Upper lobe of left lung (tissue), 6 donors: ENCODE data around the gene VANGL2. TPM values are rescaled to one million over a fixed set of nuclear protein-coding genes. Genes with fewer than 3 reads are reported as not detected.
A peak's percentile ranks its signal among the peaks of the same experiment; 100 is the strongest.

Experiments
- ATAC-seq, 2 donors: fragments of 200-7000 bp; cut with Tn5 transposase; one replicate each; pipeline ENCODE4 v1.9.1; 2022; ENCODE audit warnings: mild to moderate bottlenecking in 2 of 2, moderate library complexity in 2 of 2; ENCODE audit not compliant: low FRiP score in 2 of 2
- DNase-seq, 2 donors: peaks; one replicate each; pipeline ENCODE4 v3.0.0-alpha.2; 2019 to 2020
- H3K27ac ChIP-seq, 4 donors: fragments of 200-600 bp; sonication (generic); one replicate each; pipeline ENCODE4 v1.5.1; 2016 to 2019
- H3K27me3 ChIP-seq, 4 donors: fragments of 200-600 bp; sonication (generic); one replicate each; pipeline ENCODE4 v1.5.1; 2017 to 2019
- H3K36me3 ChIP-seq, 4 donors: fragments of 200-600 bp; sonication (generic); one replicate each; pipeline ENCODE4 v1.5.1; 2016 to 2019
- H3K4me1 ChIP-seq, 4 donors: fragments of 200-600 bp; sonication (generic); one replicate each; pipeline ENCODE4 v1.5.1; 2018 to 2019
- H3K4me3 ChIP-seq, 4 donors: fragments of 200-600 bp; sonication (generic); one replicate each; pipeline ENCODE4 v1.5.1; 2017 to 2019; ENCODE audit warnings: mild to moderate bottlenecking in 2 of 4, moderate library complexity in 1 of 4
- H3K9me3 ChIP-seq, 4 donors: fragments of 200-600 bp; sonication (generic); one replicate each; pipeline ENCODE4 v1.5.1; 2018 to 2019
- EP300 ChIP-seq, 4 donors: sonication (generic); formaldehyde crosslinking; IDR thresholded peaks; one replicate each; pipeline ENCODE4 v1.5.1; 2017; ENCODE audit warnings: antibody characterized with exemption in 4 of 4, control low read depth in 2 of 4
- POLR2A ChIP-seq, 4 donors: fragments of 450-650 bp; IDR thresholded peaks; one replicate each; pipeline ENCODE4 v1.5.1; 2016 to 2017; ENCODE audit warnings: antibody characterized with exemption in 4 of 4, mild to moderate bottlenecking in 2 of 4
- POLR2AphosphoS5 ChIP-seq, 2 donors: sonication (generic); formaldehyde crosslinking; IDR thresholded peaks; one replicate each; pipeline ENCODE4 v1.5.1; 2017; ENCODE audit warnings: antibody characterized with exemption in 2 of 2
- WGBS, 2 donors: methylation state at CpG; one replicate each; pipeline ENCODE4 v1.1.5; 2017 to 2018; 5-methylcytosine and 5-hydroxymethylcytosine counted together
- total RNA-seq, 6 donors: library from RNA; depleted of rRNA in 4 of 6; stranded (reverse); fragments of >200 nt in 4 of 6; gene quantifications; one replicate each; pipeline versions ENCODE4 v1.1.0 to v1.2.1, GENCODE V29; 2016 to 2021
- TF ChIP-seq, protein P1 (sequence below), 6 experiments: fragments of 450-650 bp in 4 of 6; fragments of 200-600 bp in 2 of 6; sonication (generic) in 2 of 6; IDR thresholded peaks; one replicate each; pipeline ENCODE4 v1.5.1; 2016 to 2019; ENCODE audit warnings: antibody characterized with exemption in 6 of 6
- donor health status: DM: no; HTN: no; CAD: no; lungs with moderate emphysema.
- donor health status: DM: no; HTN: yes; CAD: no; lungs with severe emphysema.

VANGL2 gene
- total RNA-seq, 6 donors from 2014 or later: 2.0 to 4.8 (median 2.7) TPM

DNA sequence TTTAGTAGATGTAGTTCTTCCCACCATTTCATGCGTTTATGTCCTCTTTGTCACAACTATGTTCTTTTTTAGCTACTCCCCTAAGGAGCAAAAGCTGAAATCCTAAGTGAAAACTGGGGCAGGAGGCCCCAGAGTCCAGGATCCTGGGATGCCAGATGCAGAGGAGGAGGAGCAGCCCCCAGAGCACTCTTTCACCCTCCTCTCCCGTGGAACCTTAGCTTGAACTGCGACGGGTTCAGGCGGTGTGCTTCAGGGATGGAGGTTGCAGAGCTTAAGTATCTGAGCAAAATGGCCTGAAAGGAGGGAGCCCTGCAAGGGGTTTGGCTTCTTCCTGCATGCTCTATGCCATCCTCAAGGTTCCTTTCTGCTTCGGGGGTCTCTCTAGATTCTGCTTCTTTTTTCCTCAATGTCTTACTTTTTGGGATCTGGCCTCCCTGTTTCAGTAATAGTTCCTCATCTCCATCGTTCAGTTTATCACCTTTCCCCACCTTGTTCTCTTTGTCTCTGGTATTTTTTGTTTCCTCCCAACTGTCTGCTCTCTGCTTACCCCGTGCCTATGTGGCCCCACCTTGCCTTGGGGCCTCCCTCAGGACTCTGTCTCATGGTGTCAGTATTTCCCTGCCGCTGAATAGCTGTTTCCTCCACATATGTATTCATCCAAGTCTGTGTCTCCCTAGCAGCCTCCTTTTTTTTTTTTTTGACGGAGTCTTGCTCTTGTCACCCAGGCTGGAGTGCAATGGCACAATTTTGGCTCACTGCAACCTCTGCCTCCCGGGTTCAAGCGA, 36.2 kb upstream of the VANGL2 start:
- no peak overlapping the region for H3K4me3 ChIP-seq
- no peaks in the 10 kb centered on the region for H3K4me1 ChIP-seq
- DNase-seq (no peak), ATAC-seq (no peak)
- TF ChIP-seq EP300 (IDR thresholded peaks at IDR 0.05): no peak
- TF ChIP-seq, protein P1, sequence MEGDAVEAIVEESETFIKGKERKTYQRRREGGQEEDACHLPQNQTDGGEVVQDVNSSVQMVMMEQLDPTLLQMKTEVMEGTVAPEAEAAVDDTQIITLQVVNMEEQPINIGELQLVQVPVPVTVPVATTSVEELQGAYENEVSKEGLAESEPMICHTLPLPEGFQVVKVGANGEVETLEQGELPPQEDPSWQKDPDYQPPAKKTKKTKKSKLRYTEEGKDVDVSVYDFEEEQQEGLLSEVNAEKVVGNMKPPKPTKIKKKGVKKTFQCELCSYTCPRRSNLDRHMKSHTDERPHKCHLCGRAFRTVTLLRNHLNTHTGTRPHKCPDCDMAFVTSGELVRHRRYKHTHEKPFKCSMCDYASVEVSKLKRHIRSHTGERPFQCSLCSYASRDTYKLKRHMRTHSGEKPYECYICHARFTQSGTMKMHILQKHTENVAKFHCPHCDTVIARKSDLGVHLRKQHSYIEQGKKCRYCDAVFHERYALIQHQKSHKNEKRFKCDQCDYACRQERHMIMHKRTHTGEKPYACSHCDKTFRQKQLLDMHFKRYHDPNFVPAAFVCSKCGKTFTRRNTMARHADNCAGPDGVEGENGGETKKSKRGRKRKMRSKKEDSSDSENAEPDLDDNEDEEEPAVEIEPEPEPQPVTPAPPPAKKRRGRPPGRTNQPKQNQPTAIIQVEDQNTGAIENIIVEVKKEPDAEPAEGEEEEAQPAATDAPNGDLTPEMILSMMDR (IDR thresholded peaks at IDR 0.05): no peak
- no peak for TF ChIP-seq POLR2A (IDR thresholded peaks at IDR 0.05)
- no peak for TF ChIP-seq POLR2AphosphoS5 (IDR thresholded peaks at IDR 0.05)
- H3K27me3 ChIP-seq: no peaks in the 10 kb centered on the region
- no peak overlapping the region for H3K27ac ChIP-seq
- no peaks in the 10 kb centered on the region for H3K9me3 ChIP-seq
- WGBS, 2 donors: 74 to 75% methylated on average over 12 of the region's 12 CpGs
- peaks cover 4 to 18% (median 12%) of the 10 kb centered on the region in 4 donors for H3K36me3 ChIP-seq

DNA sequence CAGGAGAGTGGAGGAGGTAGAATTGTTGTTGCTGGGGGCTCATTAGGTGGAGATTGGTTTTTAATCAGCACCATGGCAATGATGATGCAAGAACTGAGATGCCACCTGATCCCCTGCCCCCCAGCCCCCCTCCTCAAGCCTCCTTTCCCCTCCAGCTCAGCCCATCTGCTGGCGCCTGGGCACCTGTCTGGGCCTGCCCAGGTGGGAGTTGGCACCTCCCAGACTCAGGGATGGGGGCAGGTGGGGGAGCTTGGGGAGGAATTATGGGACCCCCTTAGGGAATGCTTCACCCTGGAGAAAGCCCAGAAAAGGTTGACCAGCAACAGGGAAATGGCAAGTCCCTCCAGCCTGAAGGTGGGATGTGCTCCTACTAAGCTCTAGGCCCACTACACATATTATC, 35.0 kb upstream of the VANGL2 start:
- Histone ChIP-seq H3K27ac (no peak overlapping the region), H3K4me3 (no peak overlapping the region), H3K9me3 (no peaks in the 10 kb centered on the region), H3K36me3 (peaks cover 0 to 7% (median 3%) of the 10 kb centered on the region in 4 donors), H3K27me3 (no peaks in the 10 kb centered on the region), H3K4me1 (no peaks in the 10 kb centered on the region)
- 100% methylated on average over 1 of the region's 1 CpG for WGBS, 2 donors
- TF ChIP-seq POLR2AphosphoS5 (IDR thresholded peaks at IDR 0.05) (no peak), POLR2A (IDR thresholded peaks at IDR 0.05) (no peak), EP300 (IDR thresholded peaks at IDR 0.05) (no peak)
- TF ChIP-seq, protein P1 (IDR thresholded peaks at IDR 0.05): no peak
- ATAC-seq (no peak), DNase-seq (no peak)

- no peaks in the 10 kb centered on the region for H3K36me3 ChIP-seq
- H3K4me1 ChIP-seq: no peaks in the 10 kb centered on the region
- peak in 1 of 2 donors; percentile 41 for DNase-seq
- 61 to 73% methylated on average over 10 to 15 of the region's 15 CpGs for WGBS, 2 donors
- H3K27ac ChIP-seq: no peak within 1 kb of the TSS
- no peaks in the 10 kb centered on the region for H3K27me3 ChIP-seq
- ATAC-seq: no peak
- no peaks in the 10 kb centered on the region for H3K9me3 ChIP-seq
- no peak within 1 kb of the TSS for H3K4me3 ChIP-seq
- TF ChIP-seq, protein P1 (IDR thresholded peaks at IDR 0.05): no peak
- TF ChIP-seq POLR2AphosphoS5 (IDR thresholded peaks at IDR 0.05) (no peak), EP300 (IDR thresholded peaks at IDR 0.05) (no peak), POLR2A (IDR thresholded peaks at IDR 0.05) (no peak)
These were observed 33.4 kb upstream of the VANGL2 start, which contains the start of gene NHLH1 for GRCh38 chr1:160366731-160367515. TSS of gene NHLH1 (plus strand) at chr1:160367071. CDS start at chr1:160370732, 3,661 bp downstream.

- no peaks in the 10 kb centered on the region for H3K4me1 ChIP-seq
- H3K27ac ChIP-seq: no peak overlapping the region
- H3K27me3 ChIP-seq: no peaks in the 10 kb centered on the region
- H3K4me3 ChIP-seq: no peak overlapping the region
- H3K36me3 ChIP-seq: no peaks in the 10 kb centered on the region
- DNase-seq (no peak), ATAC-seq (no peak)
- TF ChIP-seq POLR2AphosphoS5 (IDR thresholded peaks at IDR 0.05) (no peak), EP300 (IDR thresholded peaks at IDR 0.05) (no peak), POLR2A (IDR thresholded peaks at IDR 0.05) (no peak)
- TF ChIP-seq, protein P1 (IDR thresholded peaks at IDR 0.05): no peak
- H3K9me3 ChIP-seq: no peaks in the 10 kb centered on the region
- 39 to 55% methylated on average over 4 of the region's 4 CpGs for WGBS, 2 donors
These were observed 32.9 kb upstream of the VANGL2 start for GRCh38 chr1:160367516-160367900.
